Activated CD8-positive, alpha-beta memory T cell treated with anti-CD3 and anti-CD28 coated beads for 48 hours (primary cell): ENCODE results near the gene NAGLU.

Experiments
- DNase-seq, 3 experiments: peaks; one replicate each; pipeline ENCODE4 v3.0.0-alpha.2; 2020; ENCODE audit warnings: low read depth in 2 of 3, low spot score in 2 of 3

The NAGLU gene

GRCh38 chr17:42586514-42587230 lies 50.6 kb downstream of the NAGLU start:
- DNase-seq: no peak

- no peak for DNase-seq
These were observed 54.8 kb downstream of the NAGLU start for GRCh38 chr17:42590886-42591285.

DNA sequence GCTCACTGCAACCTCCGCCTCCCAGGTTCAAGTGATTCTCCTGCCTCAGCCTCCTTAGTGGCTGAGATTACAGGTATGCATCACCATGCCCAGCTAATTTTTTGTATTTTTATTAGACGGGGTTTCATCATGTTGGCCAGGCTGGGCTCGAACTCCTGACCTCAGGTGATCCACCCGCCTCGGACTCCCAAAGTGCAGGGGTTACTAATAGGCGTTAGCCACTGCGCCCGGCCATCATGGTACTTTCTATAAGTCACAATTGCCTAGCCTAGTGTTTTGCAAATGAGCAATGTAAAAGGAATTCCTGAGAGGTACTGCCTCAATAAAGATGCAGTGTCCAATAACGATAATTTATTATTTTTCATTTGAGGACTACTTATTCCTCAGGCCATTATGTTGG lies 55.4 kb downstream of the NAGLU start:
- DNase-seq: no peak
